Measurements from ENCODE around the gene DLEC1.

DLEC1 gene, protein sequence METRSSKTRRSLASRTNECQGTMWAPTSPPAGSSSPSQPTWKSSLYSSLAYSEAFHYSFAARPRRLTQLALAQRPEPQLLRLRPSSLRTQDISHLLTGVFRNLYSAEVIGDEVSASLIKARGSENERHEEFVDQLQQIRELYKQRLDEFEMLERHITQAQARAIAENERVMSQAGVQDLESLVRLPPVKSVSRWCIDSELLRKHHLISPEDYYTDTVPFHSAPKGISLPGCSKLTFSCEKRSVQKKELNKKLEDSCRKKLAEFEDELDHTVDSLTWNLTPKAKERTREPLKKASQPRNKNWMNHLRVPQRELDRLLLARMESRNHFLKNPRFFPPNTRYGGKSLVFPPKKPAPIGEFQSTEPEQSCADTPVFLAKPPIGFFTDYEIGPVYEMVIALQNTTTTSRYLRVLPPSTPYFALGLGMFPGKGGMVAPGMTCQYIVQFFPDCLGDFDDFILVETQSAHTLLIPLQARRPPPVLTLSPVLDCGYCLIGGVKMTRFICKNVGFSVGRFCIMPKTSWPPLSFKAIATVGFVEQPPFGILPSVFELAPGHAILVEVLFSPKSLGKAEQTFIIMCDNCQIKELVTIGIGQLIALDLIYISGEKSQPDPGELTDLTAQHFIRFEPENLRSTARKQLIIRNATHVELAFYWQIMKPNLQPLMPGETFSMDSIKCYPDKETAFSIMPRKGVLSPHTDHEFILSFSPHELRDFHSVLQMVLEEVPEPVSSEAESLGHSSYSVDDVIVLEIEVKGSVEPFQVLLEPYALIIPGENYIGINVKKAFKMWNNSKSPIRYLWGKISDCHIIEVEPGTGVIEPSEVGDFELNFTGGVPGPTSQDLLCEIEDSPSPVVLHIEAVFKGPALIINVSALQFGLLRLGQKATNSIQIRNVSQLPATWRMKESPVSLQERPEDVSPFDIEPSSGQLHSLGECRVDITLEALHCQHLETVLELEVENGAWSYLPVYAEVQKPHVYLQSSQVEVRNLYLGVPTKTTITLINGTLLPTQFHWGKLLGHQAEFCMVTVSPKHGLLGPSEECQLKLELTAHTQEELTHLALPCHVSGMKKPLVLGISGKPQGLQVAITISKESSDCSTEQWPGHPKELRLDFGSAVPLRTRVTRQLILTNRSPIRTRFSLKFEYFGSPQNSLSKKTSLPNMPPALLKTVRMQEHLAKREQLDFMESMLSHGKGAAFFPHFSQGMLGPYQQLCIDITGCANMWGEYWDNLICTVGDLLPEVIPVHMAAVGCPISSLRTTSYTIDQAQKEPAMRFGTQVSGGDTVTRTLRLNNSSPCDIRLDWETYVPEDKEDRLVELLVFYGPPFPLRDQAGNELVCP (N-terminal part only)

DNA sequence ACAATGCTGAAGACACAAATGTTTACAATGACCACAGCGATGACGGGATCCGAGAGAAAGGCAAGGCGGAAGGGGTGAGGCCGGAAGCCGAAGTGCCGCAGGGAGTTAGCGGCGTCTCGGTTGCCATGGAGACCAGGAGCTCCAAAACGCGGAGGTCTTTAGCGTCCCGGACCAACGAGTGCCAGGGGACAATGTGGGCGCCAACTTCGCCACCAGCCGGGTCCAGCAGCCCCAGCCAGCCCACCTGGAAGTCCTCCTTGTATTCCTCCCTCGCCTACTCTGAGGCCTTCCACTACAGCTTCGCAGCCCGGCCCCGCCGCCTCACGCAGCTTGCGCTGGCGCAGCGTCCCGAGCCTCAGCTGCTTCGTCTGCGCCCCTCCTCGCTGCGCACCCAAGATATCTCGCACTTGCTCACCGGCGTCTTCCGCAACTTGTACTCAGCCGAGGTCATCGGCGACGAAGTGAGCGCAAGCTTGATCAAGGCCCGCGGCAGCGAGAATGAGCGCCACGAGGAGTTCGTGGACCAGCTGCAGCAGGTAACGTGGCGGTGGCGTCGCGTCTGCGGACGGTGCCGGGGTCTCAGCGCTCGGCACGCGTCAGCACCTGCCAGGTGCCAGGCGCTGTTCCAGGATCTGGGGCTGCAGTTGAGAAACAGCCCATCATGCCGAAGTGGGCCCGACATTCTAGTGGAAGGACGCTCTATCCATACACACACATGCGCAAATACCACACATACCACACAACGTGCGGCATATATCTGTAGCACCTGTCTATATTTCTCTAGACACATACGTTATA lies at the start of gene DLEC1:
TSS of gene DLEC1 (plus strand) at position 108 of the 798 bp plus-strand sequence. CDS start at position 126, 18 bp downstream.
- DNase-seq = peak; percentile 69 to 86 (median 74)

DNA sequence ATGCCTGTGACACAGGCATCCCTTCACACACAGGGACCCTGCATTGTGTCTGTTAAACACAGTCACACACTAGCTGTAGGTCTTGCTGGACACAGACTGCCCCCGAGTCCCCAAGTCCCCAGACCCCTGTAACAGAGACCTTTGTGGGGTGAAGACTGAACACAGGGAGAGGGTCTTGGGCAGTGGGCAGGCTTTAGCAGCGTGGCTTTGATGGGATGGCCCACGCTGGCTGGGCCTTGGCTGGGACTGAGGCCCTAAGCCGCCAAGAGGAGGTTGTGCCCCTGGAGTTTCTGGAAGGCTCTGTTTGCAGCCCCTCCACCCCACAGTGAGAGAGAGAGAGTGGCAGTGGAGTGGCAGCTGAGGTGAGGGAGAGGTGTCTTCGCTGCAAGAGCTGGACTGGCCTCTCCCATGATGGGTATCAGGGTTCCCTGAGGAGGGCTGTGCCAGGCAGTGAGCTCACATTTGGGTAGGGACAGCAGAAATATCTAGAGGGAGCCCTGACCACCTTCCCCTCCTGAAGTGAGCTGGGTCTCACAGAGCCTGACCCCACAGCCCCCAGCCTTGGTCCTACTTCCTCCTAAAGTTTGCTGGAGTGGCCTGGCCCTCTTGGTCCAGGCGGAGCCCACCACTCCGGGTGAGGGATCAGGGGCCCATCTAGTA lies 49.1 kb upstream of the DLEC1 start:
- no peak for DNase-seq

DNA sequence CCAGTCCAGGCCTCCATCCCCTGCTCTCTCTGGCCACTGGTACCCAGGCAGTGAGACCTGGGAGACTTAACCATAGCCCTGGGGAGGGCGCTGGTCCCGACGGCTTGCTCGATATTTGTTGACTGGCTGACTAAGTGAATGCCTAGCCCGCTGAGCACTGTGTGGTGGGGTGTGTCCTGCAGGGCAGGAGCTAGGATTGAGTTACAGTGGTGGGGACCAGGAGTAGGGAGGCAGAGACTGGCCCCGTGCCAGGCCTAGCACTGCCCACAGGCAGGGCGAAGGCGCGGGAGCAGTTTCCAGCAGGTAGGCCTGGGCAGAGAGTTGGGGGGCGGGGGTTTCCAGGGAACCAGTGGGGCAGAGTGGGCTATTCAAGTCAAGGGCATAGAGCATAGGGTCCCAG lies 48.5 kb upstream of the DLEC1 start, which contains the start of gene VILL:
TSS of gene VILL (plus strand) at position 260 of the 400 bp plus-strand sequence. CDS start 2,887 bp downstream, outside the sequence.
- no peak for DNase-seq

DNA sequence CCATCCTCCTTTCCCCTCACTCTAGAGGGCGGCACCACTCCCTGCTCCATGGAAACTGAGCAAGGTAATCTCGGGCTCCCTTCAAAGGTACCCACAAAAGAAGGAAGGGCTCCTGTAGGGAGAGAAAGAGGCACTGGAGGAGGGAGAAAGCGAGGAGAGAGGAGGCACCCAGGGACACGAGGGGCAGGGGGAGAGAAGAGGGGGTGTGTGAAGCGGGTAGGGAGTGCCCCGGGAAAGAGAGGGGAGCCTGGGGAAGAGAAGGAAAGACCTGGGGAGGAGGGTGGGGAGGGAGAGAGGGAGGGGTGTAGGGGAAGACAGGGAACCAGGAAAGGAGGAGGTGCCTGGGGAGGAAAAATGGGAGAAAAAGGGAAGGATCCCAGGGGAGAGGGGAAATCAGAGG lies 47.9 kb upstream of the DLEC1 start:
- no peak for DNase-seq

DNA sequence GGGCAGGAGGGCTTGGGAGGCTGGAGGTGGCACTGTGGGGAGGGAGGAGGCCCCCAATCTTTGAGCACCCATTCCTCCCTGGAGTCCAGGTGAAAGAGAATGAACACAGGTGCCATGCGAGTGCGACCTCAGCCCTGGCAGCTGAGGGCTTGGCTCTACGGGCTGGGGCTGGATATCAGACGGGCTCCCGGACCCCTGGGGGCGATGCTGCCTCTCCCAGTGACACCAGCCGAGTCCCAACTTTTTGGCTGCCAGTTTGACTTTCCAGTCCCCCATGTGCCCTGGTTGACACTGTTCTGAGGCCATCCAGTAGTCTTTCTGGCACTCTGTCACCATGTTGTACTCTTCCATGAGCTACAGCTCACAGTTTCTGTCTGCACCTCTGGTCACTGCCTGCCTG lies 47.2 kb upstream of the DLEC1 start:
- no peak for DNase-seq

DNA sequence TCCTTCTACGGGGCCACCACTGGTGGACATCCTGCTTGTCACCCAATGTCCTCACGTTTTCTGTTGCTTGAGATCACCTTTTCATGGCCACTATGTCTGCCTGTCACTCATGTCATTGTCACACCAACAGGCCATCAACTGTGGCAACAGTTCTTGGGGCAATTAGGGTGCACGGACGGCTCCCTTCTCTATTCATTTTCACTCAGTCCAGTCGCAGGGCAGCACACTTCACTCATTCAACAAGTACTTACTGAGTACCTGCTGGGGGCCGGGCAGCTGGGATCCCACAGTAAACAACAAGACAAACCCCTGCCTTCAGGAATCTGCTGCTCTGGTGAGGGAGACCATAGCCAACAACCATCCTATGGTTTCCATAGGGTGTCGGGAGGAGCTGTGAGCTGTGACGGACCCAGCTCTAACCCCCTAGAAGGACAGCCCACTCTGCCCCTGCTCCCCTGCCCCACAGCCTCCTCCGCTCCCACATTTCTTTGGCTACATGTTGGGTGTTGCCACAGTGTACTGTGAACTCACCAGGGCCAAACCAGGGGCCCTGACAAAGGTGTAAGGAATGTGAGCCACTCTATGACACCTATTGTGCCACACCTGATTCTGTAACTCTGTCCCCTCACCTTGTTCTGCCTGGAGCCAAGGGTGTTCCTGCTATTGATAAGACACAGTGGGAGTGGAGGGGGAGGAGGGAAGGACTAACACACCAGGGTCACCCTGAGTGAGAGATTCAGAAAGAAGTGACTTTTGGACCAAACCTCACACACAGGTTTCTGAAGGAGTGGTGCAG lies 46.5 kb upstream of the DLEC1 start:
- DNase-seq = no peak

DNA sequence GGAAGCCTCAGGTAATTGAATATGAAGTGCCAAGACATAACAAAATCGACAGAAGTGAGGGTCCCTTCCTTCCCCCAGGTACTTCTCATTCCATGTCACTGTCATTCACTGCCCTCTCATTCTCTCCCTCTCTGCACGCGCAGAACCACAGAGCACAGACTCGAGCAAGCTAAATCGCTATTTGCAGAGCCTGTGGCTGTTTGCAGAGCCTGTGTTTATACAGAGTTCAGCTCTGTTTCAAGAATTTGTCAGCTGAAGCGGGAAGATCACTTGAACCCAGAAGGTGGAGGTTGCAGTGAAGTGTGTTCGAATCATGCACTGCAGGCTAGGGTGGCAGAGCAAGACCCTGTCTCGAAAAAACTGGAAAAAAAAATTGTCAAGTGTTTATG lies 45.9 kb upstream of the DLEC1 start:
- DNase-seq = no peak

DNA sequence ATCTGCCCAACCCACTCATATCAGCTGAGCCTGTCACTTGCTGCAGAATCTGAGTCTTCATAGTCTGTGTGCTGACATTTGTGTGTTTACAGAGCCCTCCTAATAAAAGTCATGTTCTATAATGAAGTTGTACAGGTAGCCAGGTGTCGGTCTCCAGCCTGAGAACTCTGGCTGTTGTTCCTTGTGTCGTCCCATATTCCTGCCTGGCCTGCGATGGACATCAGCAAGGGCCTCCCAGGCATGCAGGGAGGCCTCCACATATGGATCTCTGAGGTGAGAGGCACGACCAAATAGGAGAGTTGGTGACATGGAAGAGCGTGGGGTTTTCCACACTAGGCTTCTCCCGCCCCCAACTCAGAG lies 45.6 kb upstream of the DLEC1 start:
- peak in 1 of 6 experiments; percentile 5 for DNase-seq

DNA sequence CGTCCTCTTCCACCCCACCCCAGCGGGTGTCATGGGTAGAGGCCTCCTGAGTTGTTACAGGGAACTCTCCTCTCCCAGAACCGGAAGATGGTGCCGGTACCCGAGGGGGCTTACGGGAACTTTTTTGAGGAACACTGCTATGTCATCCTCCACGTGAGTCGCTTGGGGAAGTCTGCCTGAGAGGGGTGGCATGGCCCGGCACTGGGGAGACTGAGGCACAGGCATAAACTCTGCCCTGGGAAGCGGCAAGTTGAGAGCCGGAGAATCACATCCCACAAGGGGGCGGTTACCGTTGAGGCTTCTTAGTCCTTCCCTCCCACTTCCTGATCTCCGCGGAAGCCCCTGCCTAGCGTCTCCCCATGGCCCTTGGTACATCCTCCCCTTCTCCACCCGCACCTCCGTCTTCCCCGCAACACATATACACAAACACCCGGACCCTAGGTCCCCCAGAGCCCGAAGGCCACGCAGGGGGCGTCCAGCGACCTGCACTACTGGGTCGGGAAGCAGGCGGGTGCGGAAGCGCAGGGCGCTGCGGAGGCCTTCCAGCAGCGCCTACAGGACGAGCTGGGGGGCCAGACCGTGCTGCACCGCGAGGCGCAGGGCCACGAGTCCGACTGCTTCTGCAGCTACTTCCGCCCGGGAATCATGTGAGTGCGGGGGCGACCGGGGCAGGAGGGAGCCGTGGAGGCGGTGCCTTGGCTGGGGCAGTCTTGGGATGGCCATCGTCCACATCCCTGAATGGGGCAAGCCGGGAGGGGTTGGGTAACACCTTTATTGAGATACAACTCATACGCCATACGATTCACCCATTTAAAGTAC lies 45.0 kb upstream of the DLEC1 start:
- DNase-seq = peak; percentile 42 to 71 (median 51)

DNA sequence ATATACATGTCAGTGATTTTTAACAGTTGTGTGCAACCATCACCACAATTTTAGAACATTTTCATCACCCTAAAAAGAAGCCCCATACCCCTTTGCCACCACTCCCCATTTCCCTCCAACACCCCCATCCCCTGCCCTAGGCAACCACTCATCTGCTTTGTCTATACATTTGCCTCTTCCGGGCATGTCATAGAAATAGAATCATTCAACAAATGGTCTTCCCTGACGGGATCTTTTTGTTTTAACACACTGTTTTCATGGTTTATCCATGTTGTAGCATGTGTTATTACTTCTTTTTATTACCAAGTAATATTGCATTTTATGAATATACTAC lies 44.4 kb upstream of the DLEC1 start:
- no peak for DNase-seq

DNA sequence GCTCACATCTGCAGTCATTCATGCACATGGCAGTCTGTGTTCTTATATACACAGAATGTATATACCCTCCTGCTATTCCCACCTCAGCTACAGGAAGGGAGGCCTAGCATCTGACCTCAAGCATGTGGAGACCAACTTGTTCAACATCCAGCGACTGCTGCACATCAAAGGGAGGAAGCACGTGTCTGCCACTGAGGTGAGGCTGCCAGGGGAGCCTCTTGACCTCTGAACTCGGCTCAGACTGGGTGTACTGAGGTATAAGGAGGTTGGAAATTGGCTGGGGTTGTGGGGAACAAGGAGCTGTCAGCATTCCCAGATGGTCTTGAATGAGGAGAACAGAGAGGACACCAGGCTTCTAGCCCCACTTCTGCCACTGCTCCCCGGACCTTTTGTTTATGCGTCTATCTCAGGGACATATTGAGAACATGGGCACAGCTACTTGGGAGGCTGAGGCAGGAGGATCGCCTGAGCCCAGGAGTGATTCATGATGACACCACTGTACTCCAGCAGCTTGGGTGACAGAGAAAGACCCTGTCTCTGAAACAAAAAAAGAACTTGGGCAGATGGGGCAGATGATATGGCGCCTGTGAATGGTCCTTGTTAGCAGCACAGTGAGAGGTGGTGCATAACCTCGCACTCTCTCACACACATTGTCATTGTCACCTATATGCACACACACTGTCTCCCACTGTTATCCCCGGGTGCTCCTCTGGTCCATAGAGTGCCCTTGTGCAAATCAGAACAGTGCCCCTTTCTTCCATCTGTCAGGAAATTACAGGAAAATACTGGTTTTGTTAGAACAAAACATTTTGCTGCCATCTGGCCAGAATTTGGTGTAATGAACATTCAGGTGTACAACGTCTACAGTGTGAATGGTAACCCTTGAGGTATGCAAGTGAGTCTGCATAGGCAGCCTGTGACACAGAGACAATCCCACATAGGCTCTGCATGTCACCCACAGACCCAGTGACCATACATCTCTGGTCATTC lies 43.1 kb upstream of the DLEC1 start:
- peak in 4 of 6 experiments; percentile 9 to 22 (median 18) for DNase-seq

DNA sequence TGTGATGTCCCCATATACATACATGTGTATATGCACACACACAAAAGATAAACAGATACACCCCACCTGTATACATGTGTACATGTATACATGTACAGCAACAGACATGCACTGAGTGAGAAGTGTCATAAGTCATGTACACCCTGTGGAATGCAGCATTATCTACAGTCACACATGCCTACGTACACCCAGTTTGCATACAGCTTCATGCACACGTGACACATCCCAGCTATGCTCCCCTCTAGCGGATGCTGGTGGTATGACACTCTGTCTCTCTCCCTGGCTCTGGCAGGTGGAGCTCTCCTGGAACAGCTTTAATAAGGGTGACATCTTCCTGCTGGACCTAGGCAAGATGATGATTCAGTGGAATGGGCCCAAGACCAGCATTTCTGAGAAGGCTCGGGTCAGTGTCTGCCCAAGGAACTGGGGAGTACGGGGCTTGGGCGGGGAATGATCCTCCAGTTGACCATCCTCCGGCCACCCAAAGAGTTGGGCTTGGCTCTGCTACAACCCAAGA lies 42.2 kb upstream of the DLEC1 start:
- peak; percentile 48 to 85 (median 68) for DNase-seq

DNA sequence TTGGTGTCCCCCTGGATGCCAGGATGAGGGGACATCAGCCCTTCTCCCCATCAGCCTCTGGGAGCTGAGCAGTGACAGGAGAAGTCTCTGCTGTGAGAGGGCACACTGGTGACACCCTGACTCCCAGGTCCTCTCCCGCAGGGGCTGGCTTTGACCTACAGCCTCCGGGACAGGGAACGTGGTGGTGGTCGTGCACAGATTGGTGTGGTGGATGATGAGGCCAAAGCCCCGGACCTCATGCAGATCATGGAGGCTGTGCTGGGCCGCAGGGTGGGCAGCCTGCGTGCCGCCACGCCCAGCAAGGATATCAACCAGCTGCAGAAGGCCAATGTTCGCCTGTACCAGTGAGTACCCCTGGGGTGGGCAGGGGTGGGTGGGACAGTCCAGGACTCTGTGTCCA lies 41.7 kb upstream of the DLEC1 start:
- no peak for DNase-seq

DNA sequence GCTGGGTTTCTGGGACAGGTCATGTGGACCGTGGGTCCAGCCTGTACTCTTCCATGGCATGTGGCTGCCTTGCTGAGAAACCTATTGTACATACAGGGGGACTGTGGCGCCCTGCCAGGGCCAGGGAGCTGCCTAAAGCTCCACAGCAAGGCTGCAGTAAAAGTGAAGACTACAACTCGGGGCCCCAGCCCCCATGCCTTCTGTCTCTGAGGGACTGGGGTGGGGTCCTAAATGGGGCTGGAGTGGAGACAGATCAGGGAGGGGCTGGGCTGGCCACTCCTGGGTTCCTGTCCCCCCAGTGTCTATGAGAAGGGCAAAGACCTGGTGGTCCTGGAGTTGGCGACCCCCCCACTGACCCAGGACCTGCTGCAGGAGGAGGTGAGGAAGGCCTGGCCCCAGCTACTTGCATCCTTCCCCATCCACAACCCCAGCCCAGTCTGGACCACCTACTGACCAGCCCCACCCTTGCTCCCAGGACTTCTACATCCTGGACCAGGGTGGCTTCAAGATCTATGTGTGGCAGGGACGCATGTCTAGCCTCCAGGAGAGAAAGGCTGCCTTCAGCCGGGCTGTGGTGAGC lies 41.1 kb upstream of the DLEC1 start:
- DNase-seq = no peak

DNA sequence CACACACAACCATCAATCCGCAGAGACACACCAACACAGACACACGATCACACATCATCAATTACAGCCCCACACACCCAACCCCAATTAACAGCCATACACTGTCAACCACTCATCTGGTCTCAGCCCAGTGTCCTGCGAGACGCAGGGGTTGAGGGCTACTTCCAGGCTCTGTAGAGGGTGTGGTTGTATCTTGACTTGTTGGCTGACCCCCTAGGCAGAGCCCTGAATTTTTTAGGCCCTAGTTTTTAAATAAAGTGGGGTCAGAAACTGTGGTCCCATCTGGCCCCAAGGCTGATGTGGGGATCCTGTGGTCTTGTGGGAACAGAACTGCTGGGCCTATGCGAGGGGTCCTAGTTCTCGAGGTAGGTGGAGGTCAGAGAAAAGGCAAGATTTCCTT lies 39.2 kb upstream of the DLEC1 start:
- no peak for DNase-seq

DNA sequence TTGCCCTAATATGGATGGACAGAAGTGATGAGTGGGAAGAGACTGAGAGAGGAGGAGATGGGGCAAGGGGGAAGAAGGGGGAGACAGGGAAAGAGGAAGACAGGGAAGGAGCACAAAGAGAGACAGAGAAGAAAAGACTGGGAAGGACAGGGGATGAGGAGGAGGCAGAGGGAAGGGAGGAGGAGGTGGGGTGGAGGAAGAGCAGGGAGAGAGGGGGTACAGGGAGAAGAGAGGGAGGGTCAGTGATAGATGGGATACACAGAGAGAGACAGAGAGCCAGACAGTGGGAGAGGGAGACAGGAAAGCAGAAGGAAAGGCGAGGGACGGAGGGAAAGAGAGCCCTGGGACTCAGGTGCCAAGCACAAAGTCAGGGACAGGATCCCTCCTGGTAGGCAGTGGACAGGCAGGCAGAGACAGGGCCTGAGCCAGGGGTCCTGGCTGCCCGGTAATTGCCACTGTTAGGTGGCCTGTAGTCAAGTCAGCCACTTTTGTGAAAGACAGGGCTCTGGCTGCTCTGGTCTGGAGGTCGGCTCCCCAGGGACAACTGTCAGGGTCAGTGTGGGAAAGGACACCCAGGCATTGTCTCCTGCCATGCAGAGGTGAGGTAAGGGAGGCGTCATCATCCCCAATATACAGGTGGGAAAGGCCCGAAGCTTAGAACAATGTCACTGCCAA lies 38.6 kb upstream of the DLEC1 start:
- no peak for DNase-seq

DNA sequence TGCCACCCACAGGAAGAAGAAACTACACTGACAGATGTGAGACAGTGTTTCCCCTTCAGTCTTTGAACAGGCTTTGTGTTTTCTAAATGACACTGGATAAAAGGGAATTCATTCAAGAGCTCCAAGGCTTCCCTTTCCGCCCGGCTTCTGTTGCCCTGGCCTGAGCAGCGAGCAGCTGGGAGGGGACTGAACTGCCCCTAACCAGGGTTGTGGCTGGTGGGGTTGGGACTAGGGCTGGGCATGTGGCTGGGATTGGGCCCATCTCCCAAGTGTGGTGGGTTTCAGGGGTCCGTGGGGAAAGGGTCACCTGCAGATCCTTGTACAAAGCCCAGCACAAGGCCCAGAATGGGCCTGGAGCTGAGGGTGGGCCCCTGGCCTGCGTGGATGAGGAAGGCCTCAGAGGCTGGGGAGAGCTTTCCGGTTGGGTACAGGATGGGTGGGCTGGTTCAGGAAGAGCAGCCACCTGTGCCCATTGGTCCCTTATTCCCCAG lies 38.0 kb upstream of the DLEC1 start:
- DNase-seq = no peak

All from stimulated activated naive CD4-positive, alpha-beta T cell (primary cell).